ENCODE data around the gene GDF10. TPM values are rescaled to one million over a fixed set of nuclear protein-coding genes. Genes with fewer than 3 reads are reported as not detected.

Gene GDF10
- total RNA-seq, 2 experiments from 2014 or later = 0.50 to 0.56 TPM

- POLR2A ChIA-PET = no interaction called here
- intact Hi-C loops (cut with micrococcal nuclease) = no loop called here
- DNase-seq = no peak
- H3K36me3 Mint-ChIP-seq = peaks cover 2% of the 10 kb centered on the region
- no peak overlapping the region for H3K4me3 Mint-ChIP-seq
- peaks cover 24% of the 10 kb centered on the region for H3K4me1 Mint-ChIP-seq (ENCODE audit: low read depth)
- peaks cover 3% of the 10 kb centered on the region for H3K9me3 Mint-ChIP-seq
- no peaks in the 10 kb centered on the region for H3K27me3 Mint-ChIP-seq
- CTCF ChIA-PET = interaction anchor here (1.2 kb wide), 1 partner anchor 231 kb away, joined by 3 read pairs; no protein-coding TSS in a partner anchor
- H3K27ac Mint-ChIP-seq = no peak overlapping the region
These were observed 21.9 kb upstream of the GDF10 start for GRCh38 chr10:47278152-47278473.

- no peak for DNase-seq
- H3K4me3 Mint-ChIP-seq = no peak overlapping the region
- H3K27ac Mint-ChIP-seq = no peak overlapping the region
- intact Hi-C loops (cut with micrococcal nuclease) = no loop called here
- ChIA-PET CTCF (interaction anchor here (1.2 kb wide), 1 partner anchor 231 kb away, joined by 3 read pairs; no protein-coding TSS in a partner anchor), POLR2A (no interaction called here)
- H3K9me3 Mint-ChIP-seq = no peaks in the 10 kb centered on the region
- H3K4me1 Mint-ChIP-seq (ENCODE audit: low read depth) = peaks cover 24% of the 10 kb centered on the region
- H3K27me3 Mint-ChIP-seq = no peaks in the 10 kb centered on the region
- no peaks in the 10 kb centered on the region for H3K36me3 Mint-ChIP-seq
These were observed 21.3 kb upstream of the GDF10 start for GRCh38 chr10:47278720-47279119.

- H3K36me3 Mint-ChIP-seq = no peaks in the 10 kb centered on the region
- H3K4me3 Mint-ChIP-seq = no peak overlapping the region
- H3K9me3 Mint-ChIP-seq = no peaks in the 10 kb centered on the region
- POLR2A ChIA-PET = no interaction called here
- H3K27ac Mint-ChIP-seq = no peak overlapping the region
- intact Hi-C loops (cut with micrococcal nuclease) = no loop called here
- no peak for DNase-seq
- CTCF ChIA-PET = interaction anchor here (1.2 kb wide), 1 partner anchor 232 kb away, joined by 3 read pairs; no protein-coding TSS in a partner anchor
- peaks cover 24% of the 10 kb centered on the region for H3K4me1 Mint-ChIP-seq (ENCODE audit: low read depth)
- no peaks in the 10 kb centered on the region for H3K27me3 Mint-ChIP-seq
These were observed 20.7 kb upstream of the GDF10 start for GRCh38 chr10:47279276-47279675.

GRCh38 chr10:47282005-47282656, 17.9 kb upstream of the GDF10 start:
- Mint-ChIP-seq H3K9me3 (no peaks in the 10 kb centered on the region), H3K4me1 (ENCODE audit: low read depth) (peaks cover 36% of the 10 kb centered on the region), H3K4me3 (no peak overlapping the region), H3K36me3 (no peaks in the 10 kb centered on the region), H3K27me3 (no peaks in the 10 kb centered on the region), H3K27ac (no peak overlapping the region)
- intact Hi-C loops (cut with micrococcal nuclease) = no loop called here
- ChIA-PET POLR2A (no interaction called here), CTCF (interaction anchor here (0.7 kb wide), 1 partner anchor 234 kb away, joined by 3 read pairs; no protein-coding TSS in a partner anchor)
- no peak for DNase-seq

- no peaks in the 10 kb centered on the region for H3K27me3 Mint-ChIP-seq
- no peak overlapping the region for H3K4me3 Mint-ChIP-seq
- peaks cover 31% of the 10 kb centered on the region for H3K4me1 Mint-ChIP-seq (ENCODE audit: low read depth)
- ChIA-PET CTCF (no interaction called here), POLR2A (no interaction called here)
- no peak for DNase-seq
- no peaks in the 10 kb centered on the region for H3K9me3 Mint-ChIP-seq
- intact Hi-C loops (cut with micrococcal nuclease) = no loop called here
- H3K36me3 Mint-ChIP-seq = no peaks in the 10 kb centered on the region
- no peak overlapping the region for H3K27ac Mint-ChIP-seq
These were observed 17.4 kb upstream of the GDF10 start for GRCh38 chr10:47282657-47283018.

- POLR2A ChIA-PET = no interaction called here
- no peak overlapping the region for H3K4me3 Mint-ChIP-seq
- H3K27ac Mint-ChIP-seq = no peak overlapping the region
These were observed 16.8 kb upstream of the GDF10 start for GRCh38 chr10:47283101-47283630.

GRCh38 chr10:47283848-47284247, 16.1 kb upstream of the GDF10 start:
- CTCF ChIA-PET = interaction anchor here (0.6 kb wide), 1 partner anchor 117 kb away, joined by 4 read pairs; no protein-coding TSS in a partner anchor
- POLR2A ChIA-PET = no interaction called here
- DNase-seq = no peak
- intact Hi-C loops (cut with micrococcal nuclease) = no loop called here
- Mint-ChIP-seq H3K36me3 (no peaks in the 10 kb centered on the region), H3K27me3 (no peaks in the 10 kb centered on the region), H3K4me1 (ENCODE audit: low read depth) (peaks cover 26% of the 10 kb centered on the region), H3K4me3 (no peak overlapping the region), H3K27ac (no peak overlapping the region), H3K9me3 (no peaks in the 10 kb centered on the region)

More at GRCh38 chr10:47283101-47283630, 16.8 kb upstream of the GDF10 start:
- CTCF ChIA-PET = interaction anchor here (0.6 kb wide), 1 partner anchor 116 kb away, joined by 4 read pairs; no protein-coding TSS in a partner anchor
- Mint-ChIP-seq H3K36me3 (no peaks in the 10 kb centered on the region), H3K9me3 (no peaks in the 10 kb centered on the region), H3K4me1 (ENCODE audit: low read depth) (peaks cover 29% of the 10 kb centered on the region), H3K27me3 (no peaks in the 10 kb centered on the region)
- intact Hi-C loops (cut with micrococcal nuclease) = no loop called here
- DNase-seq = no peak

GRCh38 chr10:47285381-47286115, 14.4 kb upstream of the GDF10 start:
- intact Hi-C loops (cut with micrococcal nuclease) = no loop called here
- no peaks in the 10 kb centered on the region for H3K27me3 Mint-ChIP-seq
- no peak overlapping the region for H3K4me3 Mint-ChIP-seq
- ChIA-PET POLR2A (no interaction called here), CTCF (interaction anchor here (2.7 kb wide), 1 partner anchor 238 kb away, joined by 12 read pairs; no protein-coding TSS in a partner anchor)
- no peaks in the 10 kb centered on the region for H3K36me3 Mint-ChIP-seq
- peak overlapping the region; percentile 10 for H3K27ac Mint-ChIP-seq
- H3K4me1 Mint-ChIP-seq (ENCODE audit: low read depth) = peaks cover 22% of the 10 kb centered on the region
- DNase-seq = no peak
- H3K9me3 Mint-ChIP-seq = no peaks in the 10 kb centered on the region

- Mint-ChIP-seq H3K9me3 (no peaks in the 10 kb centered on the region), H3K36me3 (no peaks in the 10 kb centered on the region), H3K27ac (no peak overlapping the region), H3K4me3 (no peak overlapping the region), H3K27me3 (no peaks in the 10 kb centered on the region), H3K4me1 (ENCODE audit: low read depth) (peaks cover 22% of the 10 kb centered on the region)
- ChIA-PET POLR2A (no interaction called here), CTCF (interaction anchor here (2.7 kb wide), 1 partner anchor 238 kb away, joined by 12 read pairs; no protein-coding TSS in a partner anchor)
- no peak for DNase-seq
- intact Hi-C loops (cut with micrococcal nuclease) = no loop called here
These were observed 13.9 kb upstream of the GDF10 start for GRCh38 chr10:47286116-47286505.

GRCh38 chr10:47286591-47287315, 13.2 kb upstream of the GDF10 start:
- Mint-ChIP-seq H3K36me3 (no peaks in the 10 kb centered on the region), H3K27ac (no peak overlapping the region), H3K27me3 (no peaks in the 10 kb centered on the region), H3K9me3 (no peaks in the 10 kb centered on the region), H3K4me3 (no peak overlapping the region), H3K4me1 (ENCODE audit: low read depth) (peaks cover 22% of the 10 kb centered on the region)
- ChIA-PET POLR2A (no interaction called here), CTCF (interaction anchor here (2.7 kb wide), 1 partner anchor 239 kb away, joined by 12 read pairs; no protein-coding TSS in a partner anchor)
- intact Hi-C loops (cut with micrococcal nuclease) = no loop called here
- DNase-seq = no peak

GRCh38 chr10:47287365-47287802, 12.6 kb upstream of the GDF10 start:
- no peaks in the 10 kb centered on the region for H3K9me3 Mint-ChIP-seq
- DNase-seq = no peak
- H3K36me3 Mint-ChIP-seq = no peaks in the 10 kb centered on the region
- ChIA-PET CTCF (interaction anchor here (2.7 kb wide), 1 partner anchor 240 kb away, joined by 12 read pairs; no protein-coding TSS in a partner anchor), POLR2A (no interaction called here)
- H3K27me3 Mint-ChIP-seq = no peaks in the 10 kb centered on the region
- H3K27ac Mint-ChIP-seq = no peak overlapping the region
- H3K4me1 Mint-ChIP-seq (ENCODE audit: low read depth) = peaks cover 22% of the 10 kb centered on the region
- H3K4me3 Mint-ChIP-seq = no peak overlapping the region
- intact Hi-C loops (cut with micrococcal nuclease) = no loop called here

GRCh38 chr10:47287805-47288204, 12.2 kb upstream of the GDF10 start:
- Mint-ChIP-seq H3K9me3 (no peaks in the 10 kb centered on the region), H3K4me3 (no peak overlapping the region), H3K4me1 (ENCODE audit: low read depth) (peaks cover 22% of the 10 kb centered on the region), H3K27me3 (no peaks in the 10 kb centered on the region), H3K27ac (no peak overlapping the region), H3K36me3 (no peaks in the 10 kb centered on the region)
- intact Hi-C loops (cut with micrococcal nuclease) = no loop called here
- CTCF ChIA-PET = interaction anchor here (2.7 kb wide), 1 partner anchor 240 kb away, joined by 12 read pairs; no protein-coding TSS in a partner anchor
- POLR2A ChIA-PET = no interaction called here
- no peak for DNase-seq

Data from activated CD4-positive, alpha-beta memory T cell treated with anti-CD3 and anti-CD28 coated beads for 36 hours (primary cell).